OCI-LY7 (cell line): ENCODE data around the gene STX8. TPM values are rescaled to one million over a fixed set of nuclear protein-coding genes. Genes with fewer than 3 reads are reported as not detected.

Source experiments
- BruUV-seq: library from RNA; stranded (reverse); fragments of 400-500 nt; replicated peaks from 2 replicates; lab custom pipeline; 2021; lab: Mats Ljungman, UMichigan
- CTCF ChIA-PET: fragments of 300-600 bp; sonication (Branson Sonifier 250); formaldehyde crosslinking; loops from one replicate; lab custom pipeline; 2022; ENCODE audit warnings: antibody characterized with exemption; ENCODE audit not compliant: unreplicated experiment; lab: Charles Lee
- POLR2A ChIA-PET: fragments of 300-600 bp; sonication (Branson Sonifier 250); formaldehyde crosslinking; loops from one replicate; lab custom pipeline; 2022; ENCODE audit warnings: antibody characterized with exemption; lab: Charles Lee
- DNase-seq: peaks from one replicate; pipeline ENCODE4 v3.0.0-alpha.2; 2015; ENCODE audit warnings: low spot score
- H2AFZ ChIP-seq: fragments of 200-600 bp; sonication (generic), shearing (Covaris generic); 2 replicates; pipeline ENCODE4 v1.6.1; 2014; ENCODE audit warnings: mild to moderate bottlenecking, antibody characterized with exemption, low read length, moderate library complexity
- H3K27ac ChIP-seq: fragments of 200-600 bp; sonication (generic); 2 replicates; pipeline ENCODE4 v1.5.1; 2014; ENCODE audit warnings: mixed run types, low read depth, mild to moderate bottlenecking, moderate library complexity, low read length, inconsistent platforms; ENCODE audit not compliant: poor library complexity, severe bottlenecking
- H3K36me3 ChIP-seq: fragments of 200-600 bp; sonication (generic); 2 replicates; pipeline ENCODE4 v1.6.1; 2014; ENCODE audit warnings: mild to moderate bottlenecking, antibody characterized with exemption, low read length, moderate library complexity, mixed read lengths; ENCODE audit not compliant: insufficient read depth
- H3K4me1 ChIP-seq: fragments of 200-600 bp; sonication (generic); 2 replicates; pipeline ENCODE4 v1.5.1; 2014; ENCODE audit warnings: mild to moderate bottlenecking, low read length; ENCODE audit not compliant: insufficient read depth, poor library complexity, severe bottlenecking
- H3K4me2 ChIP-seq: fragments of 200-600 bp; sonication (generic); 2 replicates; pipeline ENCODE4 v1.6.1; 2014; ENCODE audit warnings: mild to moderate bottlenecking, low read length
- H3K4me3 ChIP-seq: fragments of 200-600 bp; sonication (generic); 2 replicates; pipeline ENCODE4 v1.5.1; 2014; ENCODE audit warnings: mild to moderate bottlenecking, low read depth, low read length; ENCODE audit not compliant: poor library complexity, severe bottlenecking
- H3K79me2 ChIP-seq: fragments of 200-600 bp; sonication (generic); 2 replicates; pipeline ENCODE4 v1.6.1; 2016; ENCODE audit warnings: low read depth, mild to moderate bottlenecking, low read length, moderate library complexity, mixed read lengths; ENCODE audit not compliant: insufficient read depth
- H3K9me2 ChIP-seq: fragments of 200-600 bp; sonication (generic); 2 replicates; pipeline ENCODE4 v1.6.1; 2016; ENCODE audit warnings: mild to moderate bottlenecking, low read length, mixed read lengths; ENCODE audit not compliant: insufficient read depth
- H3K9me3 ChIP-seq: fragments of 200-600 bp; sonication (generic); 2 replicates; pipeline ENCODE4 v1.6.1; 2014; ENCODE audit warnings: mild to moderate bottlenecking, mixed run types, low read length, mixed read lengths
- H4K20me1 ChIP-seq: fragments of 200-600 bp; sonication (generic); 2 replicates; pipeline ENCODE4 v1.6.1; 2014; ENCODE audit warnings: mild to moderate bottlenecking, antibody characterized with exemption, low read length, moderate library complexity, mixed read lengths; ENCODE audit not compliant: insufficient read depth
- EZH2phosphoT487 ChIP-seq: fragments of 200-600 bp; sonication (generic); IDR thresholded peaks from 2 replicates; pipeline ENCODE4 v1.6.1; 2018; ENCODE audit warnings: low read depth, borderline replicate concordance, mild to moderate bottlenecking, mixed run types, antibody characterized with exemption, low read length, moderate library complexity, mixed read lengths
- intact Hi-C: fragments of 100-400 bp; cut with micrococcal nuclease; formaldehyde crosslinking; loops from one replicate; pipeline ENCODE4 v1.10.0; 2022; ENCODE audit not compliant: unreplicated experiment
- total RNA-seq, 2 experiments: library from RNA; depleted of rRNA in 1 of 2; stranded (reverse); fragments of >200 nt in 1 of 2; shearing (Covaris generic) in 1 of 2; gene quantifications; 2 replicates each; pipeline ENCODE4 v1.2.3, GENCODE V29; 2014 to 2022
- TF ChIP-seq, protein P1 (sequence below): fragments of 200-600 bp; sonication (generic); conservative IDR thresholded peaks from 2 replicates; pipeline ENCODE4 v1.5.1; 2014; ENCODE audit warnings: mild to moderate bottlenecking, antibody characterized with exemption, low read length, moderate library complexity, mixed read lengths

Gene STX8
- total RNA-seq, 2 experiments from 2014 or later: 56.7 to 69.0 TPM

DNA sequence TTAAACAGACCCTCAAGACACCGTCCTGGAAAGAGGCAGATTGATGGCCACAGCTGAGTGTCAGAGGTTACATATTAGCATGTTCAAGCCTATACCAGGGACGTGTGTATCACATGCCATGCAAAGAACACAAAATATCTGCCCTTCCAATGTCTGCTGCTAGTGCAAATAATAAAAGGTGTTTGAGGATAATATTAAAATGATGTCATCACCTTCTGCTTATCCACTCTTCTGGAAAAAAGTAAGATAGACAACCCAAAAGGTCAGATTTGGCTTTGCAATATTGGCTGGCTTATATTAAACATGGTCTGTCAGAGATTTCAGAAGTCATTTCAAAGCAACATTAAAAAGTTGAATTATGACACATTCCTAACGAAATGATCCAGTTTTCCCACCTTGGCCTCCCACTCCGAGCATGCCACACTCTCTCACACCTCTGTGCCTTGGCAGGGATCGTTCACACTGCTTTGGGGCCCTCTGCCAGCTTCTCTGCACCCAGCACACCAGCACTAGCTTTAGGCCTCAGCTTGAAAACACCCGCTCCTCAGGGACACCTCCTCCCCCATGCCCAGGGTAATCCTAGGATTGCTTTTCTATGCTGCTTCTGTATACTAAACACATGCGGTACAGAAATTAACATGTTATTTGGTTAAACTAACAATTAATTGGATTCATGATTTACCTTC, 306.1 kb downstream of the STX8 start:
- no peak overlapping the region for H2AFZ ChIP-seq
- CTCF ChIA-PET: no interaction called here
- no peak overlapping the region for H3K27ac ChIP-seq

GRCh38 chr17:9268546-9268945, 307.1 kb downstream of the STX8 start:
- H2AFZ ChIP-seq: no peak overlapping the region
- H3K36me3 ChIP-seq: no peaks in the 10 kb centered on the region
- H3K4me1 ChIP-seq: no peaks in the 10 kb centered on the region
- no peak for DNase-seq
- H3K79me2 ChIP-seq: no peaks in the 10 kb centered on the region
- H3K9me2 ChIP-seq: no peaks in the 10 kb centered on the region
- POLR2A ChIA-PET: no interaction called here
- intact Hi-C loops: no loop called here
- no peak overlapping the region for H3K4me3 ChIP-seq
- TF ChIP-seq EZH2phosphoT487: no peak
- TF ChIP-seq, protein P1, sequence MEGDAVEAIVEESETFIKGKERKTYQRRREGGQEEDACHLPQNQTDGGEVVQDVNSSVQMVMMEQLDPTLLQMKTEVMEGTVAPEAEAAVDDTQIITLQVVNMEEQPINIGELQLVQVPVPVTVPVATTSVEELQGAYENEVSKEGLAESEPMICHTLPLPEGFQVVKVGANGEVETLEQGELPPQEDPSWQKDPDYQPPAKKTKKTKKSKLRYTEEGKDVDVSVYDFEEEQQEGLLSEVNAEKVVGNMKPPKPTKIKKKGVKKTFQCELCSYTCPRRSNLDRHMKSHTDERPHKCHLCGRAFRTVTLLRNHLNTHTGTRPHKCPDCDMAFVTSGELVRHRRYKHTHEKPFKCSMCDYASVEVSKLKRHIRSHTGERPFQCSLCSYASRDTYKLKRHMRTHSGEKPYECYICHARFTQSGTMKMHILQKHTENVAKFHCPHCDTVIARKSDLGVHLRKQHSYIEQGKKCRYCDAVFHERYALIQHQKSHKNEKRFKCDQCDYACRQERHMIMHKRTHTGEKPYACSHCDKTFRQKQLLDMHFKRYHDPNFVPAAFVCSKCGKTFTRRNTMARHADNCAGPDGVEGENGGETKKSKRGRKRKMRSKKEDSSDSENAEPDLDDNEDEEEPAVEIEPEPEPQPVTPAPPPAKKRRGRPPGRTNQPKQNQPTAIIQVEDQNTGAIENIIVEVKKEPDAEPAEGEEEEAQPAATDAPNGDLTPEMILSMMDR: no peak
- H3K9me3 ChIP-seq: no peaks in the 10 kb centered on the region
- CTCF ChIA-PET: no interaction called here
- H3K27ac ChIP-seq: no peak overlapping the region
- H4K20me1 ChIP-seq: no peaks in the 10 kb centered on the region
- BruUV-seq: no TSS peak
- H3K4me2 ChIP-seq: no peak overlapping the region

More for the DNA sequence above, 306.1 kb downstream of the STX8 start:
- Histone ChIP-seq H3K9me3 (no peaks in the 10 kb centered on the region), H3K4me3 (no peak overlapping the region), H3K9me2 (no peaks in the 10 kb centered on the region), H3K4me2 (no peak overlapping the region), H3K36me3 (no peaks in the 10 kb centered on the region), H3K4me1 (no peaks in the 10 kb centered on the region), H3K79me2 (no peaks in the 10 kb centered on the region), H4K20me1 (no peaks in the 10 kb centered on the region)
- DNase-seq: no peak
- intact Hi-C loops: no loop called here
- BruUV-seq: no TSS peak
- TF ChIP-seq EZH2phosphoT487: no peak
- TF ChIP-seq, protein P1: no peak
- POLR2A ChIA-PET: no interaction called here

DNA sequence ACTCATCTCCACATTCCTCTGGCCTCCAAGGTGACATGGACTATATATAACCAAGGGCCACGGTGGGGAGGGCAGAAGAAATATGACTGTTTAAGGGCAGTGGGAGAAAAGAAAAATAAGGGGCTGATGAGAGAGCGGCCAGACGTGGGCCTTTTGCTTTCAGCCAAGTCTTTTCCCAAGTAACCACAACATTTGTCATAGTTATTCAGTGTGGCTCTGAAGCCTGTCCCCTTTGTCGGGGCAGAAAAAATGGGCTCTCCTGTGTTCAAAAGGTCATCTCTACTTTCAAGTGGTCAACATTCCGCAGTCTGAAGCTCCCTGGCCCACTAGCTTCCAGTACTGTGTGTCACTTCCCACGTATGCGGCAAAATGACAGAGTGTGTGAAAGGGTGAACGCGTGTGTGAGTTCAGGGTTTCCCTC, 308.9 kb downstream of the STX8 start:
- Histone ChIP-seq H3K36me3 (no peaks in the 10 kb centered on the region), H3K4me1 (no peaks in the 10 kb centered on the region), H3K9me3 (no peaks in the 10 kb centered on the region), H3K4me2 (no peak overlapping the region), H2AFZ (no peak overlapping the region), H3K79me2 (no peaks in the 10 kb centered on the region), H3K9me2 (no peaks in the 10 kb centered on the region), H3K4me3 (no peak overlapping the region), H4K20me1 (no peaks in the 10 kb centered on the region), H3K27ac (no peak overlapping the region)
- ChIA-PET CTCF (no interaction called here), POLR2A (no interaction called here)
- intact Hi-C loops: no loop called here
- DNase-seq: no peak
- no peak for TF ChIP-seq EZH2phosphoT487
- TF ChIP-seq, protein P1: no peak
- no TSS peak for BruUV-seq
